ENCODE measurements around the gene BRI3. TPM values are rescaled to one million over a fixed set of nuclear protein-coding genes. Genes with fewer than 3 reads are reported as not detected.

BRI3 gene
- total and polyA plus RNA-seq, 2 of the 13 experiments (the other 11 are each of a cell fraction or from before 2014, with no cell fraction given), result 54.0 to 103 TPM

GRCh38 chr7:98251601-98252424 lies 29.7 kb upstream of the BRI3 start, which contains the start of gene TECPR1 (continued):
- no peak for TF ChIP-seq IRF1 (CRISPR knock-in tag; IDR thresholded peaks at IDR 0.05; ENCODE audit: low read depth)
- no peak for TF ChIP-seq SMYD3 (CRISPR knock-in tag; IDR thresholded peaks at IDR 0.05)
- TF ChIP-seq TRIM24 (CRISPR knock-in tag; IDR thresholded peaks at IDR 0.05), result no peak
- TF ChIP-seq GATAD2A (CRISPR knock-in tag; IDR thresholded peaks at IDR 0.05), result no peak
- no peak for TF ChIP-seq ARNT (IDR thresholded peaks at IDR 0.05)
- no peak for TF ChIP-seq RFX1 (IDR thresholded peaks at IDR 0.05)
- TF ChIP-seq U2AF1 (optimal IDR thresholded peaks at IDR 0.05; ENCODE audit: low read depth, low read length), result no peak
- no peak for TF ChIP-seq PBX2 (CRISPR knock-in tag; IDR thresholded peaks at IDR 0.05)
- TF ChIP-seq ZKSCAN5 (CRISPR knock-in tag; IDR thresholded peaks at IDR 0.05), result no peak
- TF ChIP-seq ARNTL (CRISPR knock-in tag; IDR thresholded peaks at IDR 0.05), result peak; percentile 69; the same call in 1 of the 2 replicates
- TF ChIP-seq SIN3B (IDR thresholded peaks at IDR 0.05; ENCODE audit: low read length), result no peak; the same call in 1 of the 2 replicates
- no peak for TF ChIP-seq ZNF577 (CRISPR knock-in tag; IDR thresholded peaks at IDR 0.05; ENCODE audit: borderline replicate concordance, low read depth)
- TF ChIP-seq ZNF44 (CRISPR knock-in tag; IDR thresholded peaks at IDR 0.05), result no peak; the same call in 1 of the 2 replicates
- 0 out of 2 replicates have a peak, but pooled peaks have one; percentile 22 for TF ChIP-seq RARG (CRISPR knock-in tag; IDR thresholded peaks at IDR 0.05; ENCODE audit: low read depth)
- TF ChIP-seq ZBTB7A (CRISPR knock-in tag; IDR thresholded peaks at IDR 0.05), result no peak
- no peak for TF ChIP-seq CBX5 (CRISPR knock-in tag; IDR thresholded peaks at IDR 0.05; ENCODE audit: borderline replicate concordance)
- TF ChIP-seq HOXA7 (CRISPR knock-in tag; IDR thresholded peaks at IDR 0.05), result no peak
- no peak for TF ChIP-seq HNRNPL (IDR thresholded peaks at IDR 0.05; ENCODE audit: low read depth, low read length)
- peak; percentile 47; the same call in 1 of the 2 replicates for TF ChIP-seq ISL2 (CRISPR knock-in tag; IDR thresholded peaks at IDR 0.05)
- no peak for TF ChIP-seq PHB2 (IDR thresholded peaks at IDR 0.05; ENCODE audit: partially characterized antibody)
- TF ChIP-seq ZFP36L2 (CRISPR knock-in tag; IDR thresholded peaks at IDR 0.05), result no peak
- no peak; the same call in 1 of the 2 replicates for TF ChIP-seq ZNF546 (CRISPR knock-in tag; conservative IDR thresholded peaks at IDR 0.05)
- no peak for TF ChIP-seq SMAD3 (CRISPR knock-in tag; IDR thresholded peaks at IDR 0.05)
- no peak for TF ChIP-seq HOXA9 (CRISPR knock-in tag; IDR thresholded peaks at IDR 0.05; ENCODE audit: borderline replicate concordance)
- no peak for TF ChIP-seq ZBTB8A (CRISPR knock-in tag; IDR thresholded peaks at IDR 0.05; ENCODE audit: borderline replicate concordance, low read depth)
- no peak; the same call in 1 of the 2 replicates for TF ChIP-seq DRAP1 (CRISPR knock-in tag; IDR thresholded peaks at IDR 0.05)
